ENCODE measurements around the gene RNU6-1.

DNA sequence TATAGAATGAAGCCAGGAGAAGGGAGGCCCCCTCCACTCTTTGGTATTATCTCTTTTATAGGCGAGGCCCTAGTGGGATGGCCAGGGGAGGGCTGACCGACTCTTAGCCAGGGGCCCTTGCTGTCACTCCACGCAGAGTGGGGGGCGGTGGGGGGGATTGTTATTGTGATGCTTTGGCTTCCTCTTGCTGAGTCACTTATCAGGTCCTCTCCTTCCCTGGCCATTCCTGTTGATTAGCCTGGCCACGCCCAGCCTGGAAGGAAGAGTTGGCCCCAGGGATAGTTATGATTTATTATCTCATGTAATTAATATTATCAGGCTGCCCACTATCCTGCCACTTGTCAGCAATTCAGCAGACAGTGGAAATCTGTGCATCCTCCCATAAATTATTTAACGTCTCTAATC, 40.0 kb downstream of the RNU6-1 start:
- TF ChIP-seq, protein P1, sequence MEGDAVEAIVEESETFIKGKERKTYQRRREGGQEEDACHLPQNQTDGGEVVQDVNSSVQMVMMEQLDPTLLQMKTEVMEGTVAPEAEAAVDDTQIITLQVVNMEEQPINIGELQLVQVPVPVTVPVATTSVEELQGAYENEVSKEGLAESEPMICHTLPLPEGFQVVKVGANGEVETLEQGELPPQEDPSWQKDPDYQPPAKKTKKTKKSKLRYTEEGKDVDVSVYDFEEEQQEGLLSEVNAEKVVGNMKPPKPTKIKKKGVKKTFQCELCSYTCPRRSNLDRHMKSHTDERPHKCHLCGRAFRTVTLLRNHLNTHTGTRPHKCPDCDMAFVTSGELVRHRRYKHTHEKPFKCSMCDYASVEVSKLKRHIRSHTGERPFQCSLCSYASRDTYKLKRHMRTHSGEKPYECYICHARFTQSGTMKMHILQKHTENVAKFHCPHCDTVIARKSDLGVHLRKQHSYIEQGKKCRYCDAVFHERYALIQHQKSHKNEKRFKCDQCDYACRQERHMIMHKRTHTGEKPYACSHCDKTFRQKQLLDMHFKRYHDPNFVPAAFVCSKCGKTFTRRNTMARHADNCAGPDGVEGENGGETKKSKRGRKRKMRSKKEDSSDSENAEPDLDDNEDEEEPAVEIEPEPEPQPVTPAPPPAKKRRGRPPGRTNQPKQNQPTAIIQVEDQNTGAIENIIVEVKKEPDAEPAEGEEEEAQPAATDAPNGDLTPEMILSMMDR (conservative IDR thresholded peaks at IDR 0.05; ENCODE audit: low read depth, low read length) = no peak
- no peak for TF ChIP-seq EZH2 (IDR thresholded peaks at IDR 0.05; ENCODE audit: borderline replicate concordance, low read depth, low read length, poor library complexity, severe bottlenecking)

Data from A673 (cell line).